ENCODE results near the gene ADAMTS17.

ADAMTS17 gene

DNA sequence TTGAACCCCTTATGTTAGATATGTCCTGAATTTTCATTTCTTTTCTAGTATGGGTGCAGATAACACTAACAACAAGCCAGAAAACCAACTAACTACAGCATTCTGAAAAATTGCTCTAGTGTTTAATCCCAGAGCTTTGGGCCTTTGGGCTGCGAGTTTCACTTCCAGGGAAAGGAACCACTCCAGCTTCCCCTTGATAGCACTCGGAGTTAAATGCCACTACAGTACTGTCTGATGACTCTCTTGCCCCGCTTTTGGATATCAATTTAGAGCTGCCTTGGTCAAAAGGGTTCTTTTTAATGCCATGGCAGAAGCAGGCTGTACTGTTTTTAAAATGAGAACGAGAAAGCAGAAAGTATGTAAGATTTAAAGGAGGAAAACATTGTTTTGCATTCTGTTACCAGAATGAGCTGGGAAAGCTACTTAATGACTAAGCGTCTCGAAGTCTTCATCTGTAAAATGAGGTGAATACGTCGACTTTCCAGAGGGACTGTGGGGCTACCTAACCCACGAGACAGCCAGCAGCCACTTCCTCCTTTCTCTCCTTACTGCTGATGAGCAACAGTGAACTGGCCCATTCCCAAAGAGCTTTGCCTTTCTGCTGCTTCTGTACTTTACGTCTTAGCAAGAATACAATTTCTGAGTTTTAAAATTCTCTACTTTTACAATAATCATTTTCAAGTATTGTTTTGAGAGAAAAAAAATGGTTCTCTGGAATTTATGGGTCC is 309.3 kb downstream of the ADAMTS17 start:
- H3K27ac Mint-ChIP-seq: no peak overlapping the region
- no peak overlapping the region for H3K4me3 Mint-ChIP-seq
- peaks cover 11 to 21% of the 10 kb centered on the region in 2 donors for H3K9me3 Mint-ChIP-seq
- DNase-seq (no peak), ATAC-seq (no peak)
- no peaks in the 10 kb centered on the region for H3K27me3 Mint-ChIP-seq
- no peaks in the 10 kb centered on the region for H3K4me1 Mint-ChIP-seq

DNA sequence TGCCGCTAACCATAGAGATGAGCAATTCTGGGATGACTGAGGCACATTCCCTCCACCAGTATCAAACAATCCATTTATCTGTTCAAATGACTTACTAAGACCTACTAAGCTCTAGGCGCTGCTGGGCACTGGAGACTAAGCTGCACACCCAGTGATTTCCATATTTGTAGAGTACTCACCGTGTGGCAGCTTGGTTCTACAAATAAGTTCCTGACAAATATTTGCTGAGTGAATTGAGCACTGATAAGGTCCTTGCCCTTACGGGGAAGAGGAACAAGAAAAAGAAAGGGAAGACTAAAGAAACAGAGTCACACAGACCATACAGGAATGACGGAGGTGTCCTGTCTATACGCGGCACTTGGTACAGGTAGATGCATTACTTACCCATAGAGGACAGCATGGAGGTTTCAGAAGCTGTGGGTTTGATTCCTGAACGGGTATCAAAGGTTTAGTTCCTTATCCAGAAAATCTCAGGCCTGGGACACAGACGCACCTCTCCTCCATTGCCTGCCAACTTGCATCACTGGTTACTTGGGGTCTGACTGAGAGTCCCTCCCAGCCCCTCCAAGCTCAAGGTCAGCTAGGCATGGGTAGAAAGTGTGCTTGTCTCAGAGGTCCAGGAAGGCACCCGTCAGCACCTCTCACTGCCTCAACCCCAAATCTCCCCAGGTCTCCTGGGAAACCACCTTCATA is 310.0 kb downstream of the ADAMTS17 start:
- no peak for DNase-seq
- H3K9me3 Mint-ChIP-seq: peaks cover 18 to 28% of the 10 kb centered on the region in 2 donors
- no peaks in the 10 kb centered on the region for H3K4me1 Mint-ChIP-seq
- H3K27me3 Mint-ChIP-seq: no peaks in the 10 kb centered on the region
- no peak for ATAC-seq
- peak overlapping the region in 1 of 2 donors; percentile 6 for H3K27ac Mint-ChIP-seq
- no peak overlapping the region for H3K4me3 Mint-ChIP-seq

- DNase-seq (no peak), ATAC-seq (no peak)
- Mint-ChIP-seq H3K9me3 (peaks cover 20 to 31% of the 10 kb centered on the region in 2 donors), H3K4me1 (no peaks in the 10 kb centered on the region), H3K27me3 (no peaks in the 10 kb centered on the region), H3K27ac (peak overlapping the region in 1 of 2 donors; percentile 53), H3K4me3 (no peak overlapping the region)
These were observed 311.1 kb downstream of the ADAMTS17 start for GRCh38 chr15:100030586-100031229.

GRCh38 chr15:100029868-100030479 is 311.8 kb downstream of the ADAMTS17 start:
- H3K27me3 Mint-ChIP-seq: no peaks in the 10 kb centered on the region
- no peak for DNase-seq
- ATAC-seq: no peak
- no peaks in the 10 kb centered on the region for H3K4me1 Mint-ChIP-seq
- H3K27ac Mint-ChIP-seq: peak overlapping the region in 1 of 2 donors; percentile 53
- no peak overlapping the region for H3K4me3 Mint-ChIP-seq
- H3K9me3 Mint-ChIP-seq: peaks cover 20 to 31% of the 10 kb centered on the region in 2 donors

DNA sequence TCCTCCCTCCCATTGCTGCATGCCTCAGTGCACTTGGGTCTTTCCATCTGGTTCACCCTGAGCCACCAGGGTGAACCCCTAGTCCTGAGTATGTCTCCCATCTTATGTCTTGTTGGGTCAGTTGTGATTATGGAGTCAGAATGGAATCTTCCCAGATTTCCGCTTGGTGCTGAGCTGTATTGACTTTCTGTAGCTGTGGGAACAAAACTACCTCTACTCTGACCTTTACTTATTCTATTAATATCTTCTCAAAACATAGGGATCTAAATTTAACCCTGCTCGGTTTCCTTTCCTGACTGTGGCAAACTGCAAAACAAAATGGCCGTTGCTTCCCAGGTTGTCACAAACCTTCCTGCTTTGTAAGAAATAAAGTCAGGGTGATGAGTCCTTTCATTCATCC is 312.7 kb downstream of the ADAMTS17 start:
- Mint-ChIP-seq H3K27me3 (no peaks in the 10 kb centered on the region), H3K9me3 (peaks cover 20 to 31% of the 10 kb centered on the region in 2 donors), H3K27ac (no peak overlapping the region), H3K4me1 (no peaks in the 10 kb centered on the region), H3K4me3 (no peak overlapping the region)
- ATAC-seq: no peak
- no peak for DNase-seq

DNA sequence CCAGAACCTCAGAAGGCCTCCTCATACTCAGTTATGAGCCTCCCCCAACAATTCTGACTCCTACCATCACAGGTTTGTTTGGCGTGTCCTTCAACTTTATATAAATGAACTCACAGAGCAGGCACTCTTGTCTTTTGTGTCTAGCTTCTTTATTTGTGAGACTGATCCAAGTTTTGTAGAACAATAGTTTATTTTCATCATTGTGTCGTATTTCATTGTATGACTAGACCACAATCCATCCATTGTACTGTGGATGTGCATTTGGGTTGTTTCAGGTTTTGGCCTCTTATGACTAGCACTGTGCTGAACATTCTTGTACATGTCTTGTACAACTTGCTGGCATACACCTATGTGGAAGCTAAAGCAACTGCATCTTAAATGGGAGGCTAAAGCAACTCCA is 315.7 kb downstream of the ADAMTS17 start:
- DNase-seq (no peak), ATAC-seq (no peak)
- Mint-ChIP-seq H3K27me3 (no peaks in the 10 kb centered on the region), H3K27ac (no peak overlapping the region), H3K4me1 (no peaks in the 10 kb centered on the region), H3K9me3 (peaks cover 20 to 31% of the 10 kb centered on the region in 2 donors), H3K4me3 (no peak overlapping the region)

DNA sequence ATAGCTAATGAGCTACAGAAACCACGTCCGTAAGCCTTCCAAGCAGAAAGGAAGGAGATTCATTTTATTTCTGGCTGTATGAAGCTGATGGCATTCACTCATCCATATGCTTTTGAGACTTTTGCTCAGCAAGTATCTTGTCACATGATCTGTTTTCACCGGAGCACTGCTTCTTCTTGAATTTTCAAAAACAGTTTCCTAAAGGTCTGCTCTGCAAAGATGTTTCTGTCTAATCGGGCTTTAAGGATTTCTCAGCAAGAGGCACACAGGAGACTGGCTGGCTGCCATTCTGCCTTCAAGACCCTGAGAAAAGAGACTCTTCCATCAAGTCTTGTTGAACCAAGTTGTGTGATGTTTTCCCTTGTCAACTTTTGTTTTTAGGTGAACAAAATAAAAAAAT is 319.0 kb downstream of the ADAMTS17 start:
- H3K4me1 Mint-ChIP-seq: peaks cover 9% of the 10 kb centered on the region
- no peak overlapping the region for H3K4me3 Mint-ChIP-seq
- peaks cover 15 to 18% of the 10 kb centered on the region in 2 donors for H3K9me3 Mint-ChIP-seq
- H3K27me3 Mint-ChIP-seq: no peaks in the 10 kb centered on the region
- H3K27ac Mint-ChIP-seq: no peak overlapping the region
- DNase-seq (no peak), ATAC-seq (no peak)

- no peaks in the 10 kb centered on the region for H3K27me3 Mint-ChIP-seq
- peaks cover 15 to 18% of the 10 kb centered on the region in 2 donors for H3K9me3 Mint-ChIP-seq
- no peak overlapping the region for H3K27ac Mint-ChIP-seq
- DNase-seq (no peak), ATAC-seq (no peak)
- H3K4me3 Mint-ChIP-seq: no peak overlapping the region
- H3K4me1 Mint-ChIP-seq: peaks cover 12% of the 10 kb centered on the region
These were observed 319.4 kb downstream of the ADAMTS17 start for GRCh38 chr15:100022391-100022790.

DNA sequence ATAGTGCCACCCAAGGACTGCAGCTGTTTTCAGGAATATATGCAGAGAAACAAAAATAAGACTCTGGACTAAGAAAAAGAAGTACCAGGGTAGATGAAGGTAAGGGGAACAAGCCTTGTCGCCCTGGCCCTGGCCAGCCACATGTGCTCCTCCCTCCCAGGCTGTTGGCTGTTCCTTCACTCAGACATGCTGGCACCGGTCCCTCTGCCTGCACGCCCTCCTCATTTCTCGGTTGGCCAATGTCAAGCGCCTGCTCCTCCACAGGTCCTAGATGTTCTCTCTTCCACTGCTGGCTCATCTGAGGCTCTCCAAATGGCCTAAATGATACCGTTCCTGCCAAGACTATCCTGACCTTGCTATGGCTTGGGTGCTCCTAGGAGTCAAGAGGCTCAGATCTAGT is 320.1 kb downstream of the ADAMTS17 start:
- Mint-ChIP-seq H3K27me3 (no peaks in the 10 kb centered on the region), H3K9me3 (peaks cover 9 to 13% of the 10 kb centered on the region in 2 donors), H3K4me1 (peaks cover 12% of the 10 kb centered on the region), H3K4me3 (no peak overlapping the region), H3K27ac (no peak overlapping the region)
- DNase-seq: no peak
- ATAC-seq: no peak

GRCh38 chr15:100020614-100021013 is 321.2 kb downstream of the ADAMTS17 start:
- no peak overlapping the region for H3K4me3 Mint-ChIP-seq
- no peaks in the 10 kb centered on the region for H3K27me3 Mint-ChIP-seq
- peaks cover 9 to 12% of the 10 kb centered on the region in 2 donors for H3K9me3 Mint-ChIP-seq
- DNase-seq: no peak
- peaks cover 12% of the 10 kb centered on the region for H3K4me1 Mint-ChIP-seq
- no peak for ATAC-seq
- peak overlapping the region in 1 of 2 donors; percentile 45 for H3K27ac Mint-ChIP-seq

DNA sequence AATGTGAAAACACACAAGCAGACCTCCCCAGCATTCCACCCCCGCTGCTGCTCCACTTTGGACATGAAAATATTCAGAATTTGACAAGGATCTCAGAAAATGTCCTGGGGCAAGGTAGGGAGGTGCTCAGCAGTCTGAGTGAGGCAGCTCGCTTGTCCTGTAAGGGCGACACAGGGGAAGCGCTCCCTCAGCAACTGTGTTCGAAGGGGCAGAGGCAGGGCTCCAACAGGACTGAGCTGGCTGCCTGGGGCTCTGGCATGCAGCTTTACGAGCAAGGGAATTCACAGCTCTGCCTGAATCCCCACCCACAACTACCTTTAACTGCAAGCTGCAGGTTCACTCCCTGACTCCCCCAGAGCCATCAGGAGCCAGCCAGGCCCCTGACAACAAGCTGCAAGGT is 321.6 kb downstream of the ADAMTS17 start:
- Mint-ChIP-seq H3K27me3 (no peaks in the 10 kb centered on the region), H3K27ac (no peak overlapping the region), H3K4me3 (no peak overlapping the region), H3K9me3 (peaks cover 9 to 12% of the 10 kb centered on the region in 2 donors), H3K4me1 (peaks cover 12% of the 10 kb centered on the region)
- ATAC-seq (no peak), DNase-seq (no peak)

GRCh38 chr15:100019601-100020000 is 322.2 kb downstream of the ADAMTS17 start:
- no peak overlapping the region for H3K4me3 Mint-ChIP-seq
- peaks cover 12% of the 10 kb centered on the region for H3K4me1 Mint-ChIP-seq
- DNase-seq: no peak
- no peaks in the 10 kb centered on the region for H3K27me3 Mint-ChIP-seq
- no peak for ATAC-seq
- H3K9me3 Mint-ChIP-seq: peaks cover 9 to 12% of the 10 kb centered on the region in 2 donors
- no peak overlapping the region for H3K27ac Mint-ChIP-seq

GRCh38 chr15:100018191-100018590 is 323.6 kb downstream of the ADAMTS17 start:
- DNase-seq (no peak), ATAC-seq (no peak)
- H3K4me1 Mint-ChIP-seq: peaks cover 12% of the 10 kb centered on the region
- no peaks in the 10 kb centered on the region for H3K27me3 Mint-ChIP-seq
- H3K27ac Mint-ChIP-seq: no peak overlapping the region
- H3K9me3 Mint-ChIP-seq: peaks cover 9 to 12% of the 10 kb centered on the region in 2 donors
- H3K4me3 Mint-ChIP-seq: no peak overlapping the region

DNA sequence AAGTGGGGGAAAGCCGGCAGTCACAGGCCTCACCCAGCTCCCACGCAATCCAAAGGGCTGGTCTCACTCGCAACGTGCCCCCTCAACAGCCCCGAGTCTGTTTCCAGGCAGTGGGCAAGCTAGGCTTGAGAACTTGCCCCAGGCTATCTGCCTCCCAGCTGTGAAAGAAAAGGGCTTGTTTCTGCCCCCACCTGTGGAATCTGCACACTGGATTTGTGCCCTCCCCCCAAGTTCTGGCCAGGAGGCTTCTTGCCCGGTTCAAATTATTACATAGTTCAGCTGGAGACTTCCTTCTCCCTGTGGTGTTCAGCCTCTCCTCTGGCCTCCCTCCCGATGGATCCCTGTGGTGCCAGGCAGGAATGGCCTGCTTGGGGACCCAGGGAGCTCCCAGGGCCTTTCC is 324.6 kb downstream of the ADAMTS17 start:
- Mint-ChIP-seq H3K9me3 (peaks cover 9 to 12% of the 10 kb centered on the region in 2 donors), H3K27me3 (no peaks in the 10 kb centered on the region), H3K27ac (no peak overlapping the region), H3K4me1 (peaks cover 12% of the 10 kb centered on the region), H3K4me3 (no peak overlapping the region)
- no peak for DNase-seq
- ATAC-seq: no peak

- H3K27ac Mint-ChIP-seq: no peak overlapping the region
- no peak for DNase-seq
- H3K4me1 Mint-ChIP-seq: peaks cover 12% of the 10 kb centered on the region
- ATAC-seq: no peak
- no peak overlapping the region for H3K4me3 Mint-ChIP-seq
- H3K27me3 Mint-ChIP-seq: no peaks in the 10 kb centered on the region
- peaks cover 9 to 12% of the 10 kb centered on the region in 2 donors for H3K9me3 Mint-ChIP-seq
These were observed 325.1 kb downstream of the ADAMTS17 start for GRCh38 chr15:100016632-100017031.

Measured in stimulated activated naive CD8-positive, alpha-beta T cell treated with anti-CD3 and anti-CD28 coated beads, Interleukin-15, amount 100 ng/mL, for 72 hours (primary cell).